GM23248 (cell line): ENCODE data around the gene ARHGAP8. TPM values are rescaled to one million over a fixed set of nuclear protein-coding genes. Genes with fewer than 3 reads are reported as not detected.

Experiments used
- DNase-seq: peaks from one replicate; pipeline ENCODE4 v3.0.0-alpha.2; 2015
- H2AFZ ChIP-seq: fragments of 200-600 bp; sonication (generic); 2 replicates; pipeline ENCODE4 v1.6.1; 2016; ENCODE audit warnings: antibody characterized with exemption
- H3F3A ChIP-seq: fragments of 200-600 bp; sonication (generic); 2 replicates; pipeline ENCODE4 v1.6.1; 2016; ENCODE audit warnings: mild to moderate bottlenecking, antibody characterized with exemption, mixed run types; ENCODE audit not compliant: insufficient read depth
- H3K27ac ChIP-seq: fragments of 200-600 bp; sonication (generic); 2 replicates; pipeline ENCODE4 v1.5.1; 2016; ENCODE audit warnings: mild to moderate bottlenecking
- H3K27me3 ChIP-seq: fragments of 200-600 bp; sonication (generic); replicated peaks from 2 replicates; pipeline ENCODE4 v1.6.1; 2016; ENCODE audit warnings: mild to moderate bottlenecking; ENCODE audit not compliant: insufficient read depth
- H3K36me3 ChIP-seq: fragments of 200-600 bp; sonication (generic); 2 replicates; pipeline ENCODE4 v1.6.1; 2016; ENCODE audit warnings: low read depth, mild to moderate bottlenecking
- H3K4me1 ChIP-seq: fragments of 200-600 bp; sonication (generic); 2 replicates; pipeline ENCODE4 v1.6.1; 2016; ENCODE audit warnings: mild to moderate bottlenecking; ENCODE audit not compliant: insufficient read depth
- H3K4me2 ChIP-seq: fragments of 200-600 bp; sonication (generic); one replicate; pipeline ENCODE4 v1.6.1; 2016; ENCODE audit warnings: mild to moderate bottlenecking; ENCODE audit not compliant: unreplicated experiment
- H3K4me3 ChIP-seq: fragments of 200-600 bp; sonication (generic); 2 replicates; pipeline ENCODE4 v1.5.1; 2016; ENCODE audit warnings: mild to moderate bottlenecking
- H3K79me2 ChIP-seq: fragments of 200-600 bp; sonication (generic); 2 replicates; pipeline ENCODE4 v1.6.1; 2016; ENCODE audit warnings: mild to moderate bottlenecking; ENCODE audit not compliant: insufficient read depth
- H3K9ac ChIP-seq: fragments of 200-600 bp; sonication (generic); 2 replicates; pipeline ENCODE4 v1.6.1; 2016; ENCODE audit warnings: mild to moderate bottlenecking
- H3K9me2 ChIP-seq: fragments of 200-600 bp; sonication (generic); 2 replicates; pipeline ENCODE4 v1.6.1; 2016; ENCODE audit warnings: mixed run types, mild to moderate bottlenecking, moderate library complexity; ENCODE audit not compliant: insufficient read depth
- H3K9me3 ChIP-seq: fragments of 200-600 bp; sonication (generic); one replicate; pipeline ENCODE4 v1.6.1; 2017; ENCODE audit warnings: low read depth
- H4K20me1 ChIP-seq: fragments of 200-600 bp; sonication (generic); 2 replicates; pipeline ENCODE4 v1.6.0; 2016; ENCODE audit not compliant: insufficient read depth
- EZH2 ChIP-seq: fragments of 200-600 bp; sonication (generic); IDR thresholded peaks from 2 replicates; pipeline ENCODE4 v1.6.1; 2018; ENCODE audit warnings: antibody characterized with exemption, mild to moderate bottlenecking; ENCODE audit not compliant: insufficient read depth, poor library complexity, severe bottlenecking
- EZH2phosphoT487 ChIP-seq: fragments of 200-600 bp; sonication (generic); IDR thresholded peaks from 2 replicates; pipeline ENCODE4 v1.6.1; 2018; ENCODE audit warnings: antibody characterized with exemption, moderate library complexity, mild to moderate bottlenecking, low read depth; ENCODE audit not compliant: insufficient read depth
- WGBS, 2 experiments: methylation state at CpG; one replicate each; pipeline ENCODE4 v1.1.6; 2015 to 2017; ENCODE audit warnings: low lambda C conversion rate in 2 of 2, low coverage in 1 of 2; ENCODE audit errors: missing lambda C conversion rate in 2 of 2; 5-methylcytosine and 5-hydroxymethylcytosine counted together
- in situ Hi-C: fragments of 300-500 bp; cut with MboI; formaldehyde crosslinking; loops from 2 replicates; pipeline ENCODE4 v1.15.0; 2020
- polyA plus RNA-seq: library from polyadenylated mRNA; unstranded; fragments of >200 nt; fragmentation: Nextera tagmentation; extraction: Ambion mirVana; gene quantifications from 2 replicates; pipeline ENCODE4 v1.2.1, GENCODE V29; 2016
- total RNA-seq: library from RNA; depleted of rRNA; stranded (reverse); fragments of >200 nt; shearing (Covaris generic); gene quantifications from 2 replicates; pipeline ENCODE4 v1.2.3, GENCODE V29; 2014

The ARHGAP8 gene
- total and polyA plus RNA-seq, 2 experiments from 2014 or later: 0.54 TPM; not detected in 1

- Histone ChIP-seq H3K27ac (no peak overlapping the region), H3K4me1 (no peaks in the 10 kb centered on the region), H3K27me3 (no peaks in the 10 kb centered on the region), H3K9ac (no peak overlapping the region), H3F3A (no peaks in the 10 kb centered on the region), H3K36me3 (no peaks in the 10 kb centered on the region), H3K4me3 (no peak overlapping the region), H3K9me2 (no peaks in the 10 kb centered on the region), H3K79me2 (no peaks in the 10 kb centered on the region), H4K20me1 (no peaks in the 10 kb centered on the region), H2AFZ (no peak overlapping the region), H3K9me3 (no peaks in the 10 kb centered on the region), H3K4me2 (no peak overlapping the region)
- in situ Hi-C loops: no loop called here
- no peak for DNase-seq
- TF ChIP-seq EZH2phosphoT487: no peak
- no peak for TF ChIP-seq EZH2
- WGBS, 2 experiments: 71 to 72% methylated on average over 29 to 31 of the region's 31 CpGs
Measured at GRCh38 chr22:44865193-44866057, 113.0 kb downstream of the ARHGAP8 start.

- no peaks in the 10 kb centered on the region for H3K36me3 ChIP-seq
- no peak overlapping the region for H3K4me3 ChIP-seq
- H3K79me2 ChIP-seq: no peaks in the 10 kb centered on the region
- H3F3A ChIP-seq: no peaks in the 10 kb centered on the region
- no peak overlapping the region for H3K9ac ChIP-seq
- H2AFZ ChIP-seq: no peak overlapping the region
- in situ Hi-C loops: no loop called here
- H4K20me1 ChIP-seq: no peaks in the 10 kb centered on the region
- peak; percentile 33 for DNase-seq
- H3K27ac ChIP-seq: no peak overlapping the region
- 60 to 76% methylated on average over 6 to 7 of the region's 7 CpGs for WGBS, 2 experiments
- H3K4me2 ChIP-seq: no peak overlapping the region
- no peaks in the 10 kb centered on the region for H3K27me3 ChIP-seq
- no peak for TF ChIP-seq EZH2
- no peaks in the 10 kb centered on the region for H3K4me1 ChIP-seq
- no peaks in the 10 kb centered on the region for H3K9me3 ChIP-seq
- no peaks in the 10 kb centered on the region for H3K9me2 ChIP-seq
Measured at GRCh38 chr22:44869196-44869595, 116.8 kb downstream of the ARHGAP8 start.

- Histone ChIP-seq H3K4me2 (no peak overlapping the region), H3K9me2 (no peaks in the 10 kb centered on the region), H3K36me3 (no peaks in the 10 kb centered on the region), H3K27ac (no peak overlapping the region), H3K27me3 (no peaks in the 10 kb centered on the region), H3K4me1 (no peaks in the 10 kb centered on the region), H3K4me3 (no peak overlapping the region), H3K9me3 (no peaks in the 10 kb centered on the region), H3K9ac (no peak overlapping the region), H3K79me2 (no peaks in the 10 kb centered on the region), H2AFZ (no peak overlapping the region), H4K20me1 (no peaks in the 10 kb centered on the region), H3F3A (no peaks in the 10 kb centered on the region)
- TF ChIP-seq EZH2phosphoT487: no peak
- DNase-seq: peak; percentile 52
- in situ Hi-C loops: no loop called here
- WGBS, 2 experiments: 59 to 61% methylated on average over 5 of the region's 5 CpGs
Measured at GRCh38 chr22:44870021-44870420, 117.6 kb downstream of the ARHGAP8 start.

GRCh38 chr22:44871782-44872181 lies 119.4 kb downstream of the ARHGAP8 start:
- 36 to 52% methylated on average over 3 of the region's 3 CpGs for WGBS, 2 experiments

More at GRCh38 chr22:44871782-44872181, 119.4 kb downstream of the ARHGAP8 start:
- no peak overlapping the region for H3K4me2 ChIP-seq
- in situ Hi-C loops: no loop called here
- H3K27me3 ChIP-seq: no peaks in the 10 kb centered on the region; the same call in 1 of the 2 replicates
- H3K4me3 ChIP-seq: no peak overlapping the region
- no peak overlapping the region for H3K9ac ChIP-seq
- no peaks in the 10 kb centered on the region for H3K79me2 ChIP-seq
- H4K20me1 ChIP-seq: no peaks in the 10 kb centered on the region
- TF ChIP-seq EZH2phosphoT487: no peak
- TF ChIP-seq EZH2: no peak
- no peaks in the 10 kb centered on the region for H3K4me1 ChIP-seq
- no peak for DNase-seq
- H2AFZ ChIP-seq: no peak overlapping the region
- no peaks in the 10 kb centered on the region for H3K9me3 ChIP-seq
- H3K9me2 ChIP-seq: no peaks in the 10 kb centered on the region
- no peak overlapping the region for H3K27ac ChIP-seq
- no peaks in the 10 kb centered on the region for H3F3A ChIP-seq
- H3K36me3 ChIP-seq: no peaks in the 10 kb centered on the region
